CD14-positive monocyte (primary cell): Measurements from ENCODE around the gene PSPC1. TPM values are rescaled to one million over a fixed set of nuclear protein-coding genes. Genes with fewer than 3 reads are reported as not detected.
"Not testable (repeated sequence)": the region's sequence is repeated elsewhere in the genome, so short reads cannot be mapped to it uniquely, and the experiment has no call there.

Experiments
- DNase-seq, 3 donors: peaks; one replicate each; pipeline ENCODE4 v3.0.0-alpha.2; 2011 to 2022
- H2AFZ ChIP-seq: 2 replicates; pipeline ENCODE4 v1.6.0; 2012; ENCODE audit warnings: mild to moderate bottlenecking, low read depth, low read length, inconsistent platforms; ENCODE audit not compliant: insufficient read depth, poor library complexity, severe bottlenecking
- H3K27ac ChIP-seq, 2 donors: 1 replicate in 1 of 2; 2 replicates in 1 of 2; pipeline ENCODE4 v1.5.1; 2012 to 2013; ENCODE audit warnings: low read length in 2 of 2, control low read depth in 1 of 2, inconsistent platforms in 1 of 2, low read depth in 1 of 2, mild to moderate bottlenecking in 1 of 2
- H3K27me3 ChIP-seq, 2 donors: one replicate each; pipeline versions ENCODE4 v1.6.0 to v1.6.1; 2011 to 2013; ENCODE audit warnings: low read length in 2 of 2; ENCODE audit not compliant: control insufficient read depth in 2 of 2, insufficient read depth in 2 of 2
- H3K36me3 ChIP-seq, 2 donors: replicated peaks in 1 of 2; 1 replicate in 1 of 2; 2 replicates in 1 of 2; pipeline versions ENCODE4 v1.5.1 to v1.6.1; 2012 to 2013; ENCODE audit warnings: low read length in 2 of 2, control low read depth in 1 of 2, inconsistent platforms in 1 of 2, mild to moderate bottlenecking in 1 of 2; ENCODE audit not compliant: insufficient read depth in 2 of 2, control insufficient read depth in 1 of 2
- H3K4me1 ChIP-seq, 2 donors: 1 replicate in 1 of 2; 2 replicates in 1 of 2; pipeline versions ENCODE4 v1.5.1 to v1.6.1; 2012 to 2013; ENCODE audit warnings: low read length in 2 of 2, control low read depth in 1 of 2, inconsistent platforms in 1 of 2, mild to moderate bottlenecking in 1 of 2, moderate library complexity in 1 of 2; ENCODE audit not compliant: insufficient read depth in 2 of 2, control insufficient read depth in 1 of 2
- H3K4me2 ChIP-seq: replicated peaks from 2 replicates; pipeline ENCODE3; 2012; ENCODE audit warnings: low read length, moderate library complexity, mild to moderate bottlenecking; ENCODE audit not compliant: poor library complexity, severe bottlenecking; ENCODE audit errors: extremely low read depth
- H3K4me3 ChIP-seq, 3 experiments: fragments of 200-600 bp in 1 of 3; sonication (generic) in 1 of 3; replicated peaks in 1 of 3; 1 replicate in 2 of 3; 2 replicates in 1 of 3; pipeline ENCODE4 v1.5.1; 2011 to 2013; ENCODE audit warnings: low read length in 3 of 3, mild to moderate bottlenecking in 3 of 3, control low read depth in 2 of 3, low read depth in 2 of 3, inconsistent platforms in 1 of 3, moderate library complexity in 1 of 3
- H3K79me2 ChIP-seq: 2 replicates; pipeline ENCODE4 v1.6.0; 2012; ENCODE audit warnings: mild to moderate bottlenecking, control low read depth, inconsistent platforms, low read length, moderate library complexity; ENCODE audit not compliant: insufficient read depth
- H3K9ac ChIP-seq: 2 replicates; pipeline ENCODE4 v1.6.0; 2017; ENCODE audit warnings: low read length, mild to moderate bottlenecking; ENCODE audit not compliant: insufficient read depth, poor library complexity, severe bottlenecking
- H3K9me3 ChIP-seq, 2 donors: replicated peaks in 1 of 2; 1 replicate in 1 of 2; 2 replicates in 1 of 2; pipeline versions ENCODE4 v1.5.1 to v1.6.1; 2012 to 2013; ENCODE audit warnings: low read length in 2 of 2, control low read depth in 1 of 2; ENCODE audit not compliant: control insufficient read depth in 1 of 2, insufficient read depth in 1 of 2
- H4K20me1 ChIP-seq: 2 replicates; pipeline ENCODE4 v1.6.0; 2012; ENCODE audit warnings: mild to moderate bottlenecking, low read length, control low read depth, moderate library complexity; ENCODE audit not compliant: insufficient read depth
- H3K27ac Mint-ChIP-seq, 7 donors: one replicate each; pipeline ENCODE4 v1.8.0; 2020; ENCODE audit warnings: mild to moderate bottlenecking in 7 of 7, mixed read lengths in 7 of 7, moderate library complexity in 6 of 7, inconsistent platforms in 2 of 7
- H3K27me3 Mint-ChIP-seq, 3 donors: one replicate each; pipeline ENCODE4 v1.8.0; 2021 to 2022; ENCODE audit warnings: low read depth in 3 of 3, mild to moderate bottlenecking in 3 of 3, mixed read lengths in 3 of 3, moderate library complexity in 3 of 3, inconsistent platforms in 1 of 3
- H3K36me3 Mint-ChIP-seq, 2 donors: one replicate each; pipeline ENCODE4 v1.8.0; 2020; ENCODE audit warnings: mixed read lengths in 2 of 2, inconsistent platforms in 1 of 2, mild to moderate bottlenecking in 1 of 2
- H3K4me1 Mint-ChIP-seq: one replicate; pipeline ENCODE4 v1.8.0; 2020; ENCODE audit warnings: mild to moderate bottlenecking, mixed read lengths
- H3K4me3 Mint-ChIP-seq, 2 donors: one replicate each; pipeline ENCODE4 v1.8.0; 2020; ENCODE audit warnings: mild to moderate bottlenecking in 2 of 2, mixed read lengths in 2 of 2, moderate library complexity in 1 of 2
- H3K9me3 Mint-ChIP-seq, 7 donors: one replicate each; pipeline ENCODE4 v1.8.0; 2020 to 2022; ENCODE audit warnings: mixed read lengths in 7 of 7, mild to moderate bottlenecking in 6 of 7, moderate library complexity in 6 of 7, inconsistent platforms in 2 of 7
- WGBS: methylation state at CpG from one replicate; pipeline ENCODE4 v1.1.5; 2013; ENCODE audit warnings: missing lambda C conversion rate; ENCODE audit not compliant: insufficient coverage; 5-methylcytosine and 5-hydroxymethylcytosine counted together
- intact Hi-C, 2 donors: fragments of 100-400 bp; cut with micrococcal nuclease; formaldehyde crosslinking; loops; one replicate each; pipeline versions ENCODE4 v1.15.0 to v1.15.1; 2023
- polyA plus RNA-seq, 3 donors: library from polyadenylated mRNA; depleted of rRNA in 1 of 3; unstranded in 2 of 3; stranded (reverse) in 1 of 3; fragments of 300-500 nt in 2 of 3; fragments of >200 nt in 1 of 3; fragmentation: Illumina TruSeq in 2 of 3; gene quantifications; 1 replicate in 2 of 3; 2 replicates in 1 of 3; pipeline ENCODE4 v1.2.3, GENCODE V29; 2012 to 2021
- TF ChIP-seq, protein P1 (sequence below): fragments of 200-600 bp; IDR thresholded peaks from one replicate; pipeline ENCODE4 v1.8.0; 2022; ENCODE audit warnings: antibody characterized with exemption, mild to moderate bottlenecking

Gene PSPC1
- polyA plus RNA-seq, 3 donors, result 17.3 to 34.4 (median 19.4) TPM

GRCh38 chr13:19817106-19817505, 34.4 kb upstream of the PSPC1 start:
- Mint-ChIP-seq H3K4me1 (no peaks in the 10 kb centered on the region), H3K36me3 (peaks cover 24 to 62% of the 10 kb centered on the region in 2 donors), H3K27ac (peak overlapping the region in 2 of 7 donors; percentile 30 to 36), H3K9me3 (peaks cover 0 to 10% (median 3%) of the 10 kb centered on the region in 7 donors), H3K27me3 (no peaks in the 10 kb centered on the region), H3K4me3 (no peak overlapping the region)
- Histone ChIP-seq H3K36me3 (peaks cover 13 to 25% of the 10 kb centered on the region in 2 donors), H3K9ac (no peak overlapping the region), H2AFZ (no peak overlapping the region), H4K20me1 (no peaks in the 10 kb centered on the region), H3K4me2 (no peak overlapping the region), H3K79me2 (no peaks in the 10 kb centered on the region), H3K4me1 (no peaks in the 10 kb centered on the region), H3K9me3 (no peaks in the 10 kb centered on the region), H3K27ac (no peak overlapping the region), H3K27me3 (no peaks in the 10 kb centered on the region), H3K4me3 (no peak overlapping the region)
- TF ChIP-seq, protein P1, sequence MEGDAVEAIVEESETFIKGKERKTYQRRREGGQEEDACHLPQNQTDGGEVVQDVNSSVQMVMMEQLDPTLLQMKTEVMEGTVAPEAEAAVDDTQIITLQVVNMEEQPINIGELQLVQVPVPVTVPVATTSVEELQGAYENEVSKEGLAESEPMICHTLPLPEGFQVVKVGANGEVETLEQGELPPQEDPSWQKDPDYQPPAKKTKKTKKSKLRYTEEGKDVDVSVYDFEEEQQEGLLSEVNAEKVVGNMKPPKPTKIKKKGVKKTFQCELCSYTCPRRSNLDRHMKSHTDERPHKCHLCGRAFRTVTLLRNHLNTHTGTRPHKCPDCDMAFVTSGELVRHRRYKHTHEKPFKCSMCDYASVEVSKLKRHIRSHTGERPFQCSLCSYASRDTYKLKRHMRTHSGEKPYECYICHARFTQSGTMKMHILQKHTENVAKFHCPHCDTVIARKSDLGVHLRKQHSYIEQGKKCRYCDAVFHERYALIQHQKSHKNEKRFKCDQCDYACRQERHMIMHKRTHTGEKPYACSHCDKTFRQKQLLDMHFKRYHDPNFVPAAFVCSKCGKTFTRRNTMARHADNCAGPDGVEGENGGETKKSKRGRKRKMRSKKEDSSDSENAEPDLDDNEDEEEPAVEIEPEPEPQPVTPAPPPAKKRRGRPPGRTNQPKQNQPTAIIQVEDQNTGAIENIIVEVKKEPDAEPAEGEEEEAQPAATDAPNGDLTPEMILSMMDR, result no peak
- no peak for DNase-seq
- intact Hi-C loops, result no loop called here
- 93% methylated on average over 5 of the region's 10 CpGs for WGBS

GRCh38 chr13:19815842-19816241, 33.1 kb upstream of the PSPC1 start:
- H3K79me2 ChIP-seq, H3K27ac ChIP-seq, H2AFZ ChIP-seq, intact Hi-C loops, H3K9ac ChIP-seq, H3K27ac Mint-ChIP-seq, H3K27me3 ChIP-seq, H3K4me3 ChIP-seq, H3K9me3 ChIP-seq, H3K4me3 Mint-ChIP-seq, H4K20me1 ChIP-seq, H3K4me2 ChIP-seq, H3K4me1 Mint-ChIP-seq, H3K4me1 ChIP-seq, DNase-seq, H3K27me3 Mint-ChIP-seq: not testable (repeated sequence)
- peaks cover 11 to 22% of the 10 kb centered on the region in 2 donors for H3K36me3 ChIP-seq
- peaks cover 19 to 55% of the 10 kb centered on the region in 2 donors for H3K36me3 Mint-ChIP-seq
- H3K9me3 Mint-ChIP-seq, result peaks cover 0 to 14% (median 3%) of the 10 kb centered on the region in 7 donors
- 100% methylated on average over 1 of the region's 2 CpGs for WGBS
